HG03571 (cell line): Measurements from ENCODE around the gene DGKI.

Experiments used
- ATAC-seq: cut with Tn5 transposase; IDR thresholded peaks from one replicate; pipeline ENCODE4 v1.9.1; 2021; ENCODE audit not compliant: unreplicated experiment

Gene DGKI

GRCh38 chr7:137563981-137564380 is 282.8 kb downstream of the DGKI start:
- ATAC-seq = no peak

- no peak for ATAC-seq
These were observed 299.3 kb downstream of the DGKI start for GRCh38 chr7:137547485-137547884.

- ATAC-seq = no peak
These were observed 300.1 kb downstream of the DGKI start for GRCh38 chr7:137546671-137547070.

GRCh38 chr7:137546009-137546408 is 300.8 kb downstream of the DGKI start:
- no peak for ATAC-seq

DNA sequence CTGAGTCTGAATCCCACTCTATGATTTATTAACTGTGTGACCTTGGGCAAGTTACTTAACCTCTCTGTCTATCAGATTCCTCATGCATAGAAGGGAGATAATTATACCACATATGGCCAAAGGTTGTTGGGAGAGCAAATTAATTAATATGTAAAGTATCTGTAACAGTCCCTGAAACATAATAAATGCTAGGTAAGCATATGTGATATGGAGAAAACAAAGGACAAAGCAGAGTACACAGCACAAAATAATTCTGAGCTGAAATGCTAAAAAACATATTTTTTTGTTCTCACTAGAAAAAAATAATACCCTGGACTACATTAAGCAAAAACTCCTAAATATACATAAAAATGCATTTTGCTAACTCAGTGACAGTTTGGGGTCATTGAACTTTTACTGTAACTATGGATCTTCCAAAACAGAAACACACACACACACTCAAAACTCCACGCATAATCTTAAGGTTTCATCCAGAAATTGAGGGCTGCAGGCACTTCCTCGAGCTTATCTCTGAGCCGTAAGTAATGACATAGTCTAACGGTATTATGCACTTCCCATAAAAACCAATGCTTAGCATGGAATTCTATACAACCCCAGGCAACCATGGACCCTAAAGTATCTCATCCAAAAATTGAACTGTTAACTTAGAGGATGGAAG is 301.6 kb downstream of the DGKI start:
- no peak for ATAC-seq

- ATAC-seq = no peak
These were observed 302.2 kb downstream of the DGKI start for GRCh38 chr7:137544453-137545058.

GRCh38 chr7:137539111-137539715 is 307.6 kb downstream of the DGKI start:
- no peak for ATAC-seq

- ATAC-seq = no peak
These were observed 308.4 kb downstream of the DGKI start for GRCh38 chr7:137538361-137538762.

- ATAC-seq = no peak
These were observed 311.2 kb downstream of the DGKI start for GRCh38 chr7:137535579-137535978.

DNA sequence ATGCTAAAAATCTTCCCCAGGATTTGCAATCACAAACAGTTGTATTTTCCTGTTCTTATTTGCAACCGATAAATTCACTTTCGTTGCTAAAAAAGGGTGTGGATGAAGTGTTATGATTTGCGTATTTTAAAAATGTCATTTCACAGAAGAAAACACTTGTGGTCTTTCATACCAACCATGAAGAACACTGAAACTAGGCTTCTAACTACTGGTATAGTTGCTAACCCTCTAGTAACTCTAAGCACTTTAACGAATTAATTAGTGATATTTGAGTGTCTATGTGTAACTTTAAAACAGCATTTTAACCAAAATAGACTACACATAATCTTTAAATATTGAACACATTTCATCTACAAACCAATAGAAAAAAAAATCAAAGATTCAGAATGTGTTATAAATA is 315.1 kb downstream of the DGKI start:
- no peak for ATAC-seq

GRCh38 chr7:137527634-137528033 is 319.1 kb downstream of the DGKI start:
- ATAC-seq = no peak

DNA sequence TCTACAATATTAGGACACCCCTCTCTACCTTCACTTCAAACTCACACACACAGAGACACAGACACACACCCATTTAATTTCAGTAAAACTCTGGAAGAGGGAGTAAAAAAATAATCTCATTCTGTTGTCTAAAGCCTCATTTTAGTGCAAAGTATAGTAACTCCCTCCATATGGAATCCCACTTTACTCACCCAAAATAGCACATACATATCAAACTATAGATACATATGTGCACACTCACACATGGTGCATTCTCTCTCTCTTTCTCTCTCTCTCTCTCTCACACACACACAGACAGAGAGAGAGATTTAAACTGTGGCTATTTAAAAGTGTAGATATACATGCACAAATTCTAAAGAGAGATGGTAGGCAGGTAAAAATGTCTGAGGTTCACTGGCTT is 323.6 kb downstream of the DGKI start:
- no peak for ATAC-seq

GRCh38 chr7:137521451-137521850 is 325.3 kb downstream of the DGKI start:
- ATAC-seq = no peak

- ATAC-seq = no peak
These were observed 326.8 kb downstream of the DGKI start for GRCh38 chr7:137519947-137520346.

- ATAC-seq = no peak
These were observed 327.5 kb downstream of the DGKI start for GRCh38 chr7:137519181-137519691.

DNA sequence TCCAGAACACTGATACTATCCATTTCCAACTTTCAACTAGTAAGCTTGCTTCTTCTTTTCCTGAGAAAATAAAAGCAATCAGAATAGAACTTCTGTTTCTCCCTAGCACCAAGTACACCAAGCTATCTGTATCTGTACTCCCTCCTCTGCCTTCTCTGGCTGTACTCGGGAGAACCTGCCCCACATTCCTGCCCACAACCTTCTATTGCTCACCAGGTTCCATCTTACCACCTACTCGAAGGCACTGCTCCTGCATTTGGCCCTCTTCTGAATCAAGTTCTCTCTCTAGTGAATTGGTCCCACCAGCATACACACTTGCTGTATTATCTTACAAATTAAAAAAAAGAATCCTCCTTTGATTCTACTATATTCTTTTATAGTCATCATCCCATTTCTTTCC is 333.7 kb downstream of the DGKI start:
- no peak for ATAC-seq

DNA sequence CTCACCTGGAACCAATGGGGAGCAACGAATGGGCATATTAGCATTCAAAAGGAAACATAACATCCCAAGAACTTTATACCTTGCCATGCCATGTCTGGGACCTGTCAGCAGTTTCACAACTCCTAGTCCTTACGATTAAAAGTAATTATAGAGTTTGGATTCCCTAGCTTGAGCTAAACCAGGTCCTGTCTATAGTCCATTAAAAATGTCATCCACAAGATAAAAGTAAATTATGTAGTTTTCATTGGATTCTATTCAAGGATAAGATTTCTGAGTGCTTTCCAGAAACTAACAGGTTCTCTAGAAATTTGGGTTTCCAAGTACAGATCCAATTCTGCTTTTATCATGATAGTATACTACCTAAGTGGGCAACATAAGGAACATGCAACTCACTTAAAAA is 339.7 kb downstream of the DGKI start:
- ATAC-seq = no peak

- ATAC-seq = no peak
These were observed 340.7 kb downstream of the DGKI start for GRCh38 chr7:137506031-137506430.

- no peak for ATAC-seq
These were observed 345.2 kb downstream of the DGKI start for GRCh38 chr7:137501562-137501961.

DNA sequence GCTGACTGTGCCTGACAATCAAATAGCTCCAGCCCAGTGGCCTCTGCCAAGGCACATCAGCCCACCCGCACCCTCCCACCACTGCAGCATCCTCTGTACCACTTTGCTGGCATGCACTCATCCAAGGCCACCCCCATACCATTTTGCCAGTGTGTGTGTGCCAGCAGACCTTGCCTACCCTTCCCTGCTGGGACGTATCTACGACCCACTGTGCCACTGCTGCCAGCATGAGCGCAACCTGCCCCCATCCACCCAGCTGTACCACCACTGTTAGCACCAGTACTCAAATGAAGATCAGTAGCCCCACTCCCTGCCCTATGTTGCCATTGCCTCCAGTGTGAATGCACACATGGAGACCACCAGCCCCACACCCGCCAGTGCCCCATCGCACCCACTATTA is 353.9 kb downstream of the DGKI start:
- no peak for ATAC-seq

GRCh38 chr7:137489880-137490279 is 356.9 kb downstream of the DGKI start:
- ATAC-seq = no peak

DNA sequence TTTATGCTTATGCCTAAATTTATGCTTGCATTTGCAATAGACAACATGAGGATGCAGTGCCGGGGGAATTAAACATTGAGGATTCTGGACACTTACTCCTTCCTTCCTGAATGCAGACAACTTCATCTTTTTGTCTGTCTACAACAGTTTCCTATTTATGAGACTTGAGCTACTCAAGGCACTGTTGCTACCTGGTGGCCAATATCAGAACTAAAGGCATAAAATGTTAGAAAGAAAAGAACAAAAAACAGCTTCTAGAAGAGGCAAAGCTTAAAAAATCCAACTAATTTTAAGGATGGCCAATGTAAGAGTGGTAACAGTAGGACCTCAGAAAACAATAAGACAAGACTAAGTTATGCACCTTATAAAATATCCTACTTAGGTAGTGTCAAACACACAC is 358.7 kb downstream of the DGKI start:
- ATAC-seq = no peak
